CD14-positive monocyte (primary cell): ENCODE data around the gene HNRNPF. TPM values are rescaled to one million over a fixed set of nuclear protein-coding genes. Genes with fewer than 3 reads are reported as not detected.

Source experiments
- DNase-seq, 3 donors: peaks; one replicate each; pipeline ENCODE4 v3.0.0-alpha.2; 2011 to 2022
- H2AFZ ChIP-seq: 2 replicates; pipeline ENCODE4 v1.6.0; 2012; ENCODE audit warnings: mild to moderate bottlenecking, low read depth, low read length, inconsistent platforms; ENCODE audit not compliant: insufficient read depth, poor library complexity, severe bottlenecking
- H3K27ac ChIP-seq, 2 donors: 1 replicate in 1 of 2; 2 replicates in 1 of 2; pipeline ENCODE4 v1.5.1; 2012 to 2013; ENCODE audit warnings: low read length in 2 of 2, control low read depth in 1 of 2, inconsistent platforms in 1 of 2, low read depth in 1 of 2, mild to moderate bottlenecking in 1 of 2
- H3K27me3 ChIP-seq, 2 donors: one replicate each; pipeline versions ENCODE4 v1.6.0 to v1.6.1; 2011 to 2013; ENCODE audit warnings: low read length in 2 of 2; ENCODE audit not compliant: control insufficient read depth in 2 of 2, insufficient read depth in 2 of 2
- H3K36me3 ChIP-seq, 2 donors: replicated peaks in 1 of 2; 1 replicate in 1 of 2; 2 replicates in 1 of 2; pipeline versions ENCODE4 v1.5.1 to v1.6.1; 2012 to 2013; ENCODE audit warnings: low read length in 2 of 2, control low read depth in 1 of 2, inconsistent platforms in 1 of 2, mild to moderate bottlenecking in 1 of 2; ENCODE audit not compliant: insufficient read depth in 2 of 2, control insufficient read depth in 1 of 2
- H3K4me1 ChIP-seq, 2 donors: 1 replicate in 1 of 2; 2 replicates in 1 of 2; pipeline versions ENCODE4 v1.5.1 to v1.6.1; 2012 to 2013; ENCODE audit warnings: low read length in 2 of 2, control low read depth in 1 of 2, inconsistent platforms in 1 of 2, mild to moderate bottlenecking in 1 of 2, moderate library complexity in 1 of 2; ENCODE audit not compliant: insufficient read depth in 2 of 2, control insufficient read depth in 1 of 2
- H3K4me2 ChIP-seq: replicated peaks from 2 replicates; pipeline ENCODE3; 2012; ENCODE audit warnings: low read length, moderate library complexity, mild to moderate bottlenecking; ENCODE audit not compliant: poor library complexity, severe bottlenecking; ENCODE audit errors: extremely low read depth
- H3K4me3 ChIP-seq, 3 experiments: fragments of 200-600 bp in 1 of 3; sonication (generic) in 1 of 3; replicated peaks in 1 of 3; 1 replicate in 2 of 3; 2 replicates in 1 of 3; pipeline ENCODE4 v1.5.1; 2011 to 2013; ENCODE audit warnings: low read length in 3 of 3, mild to moderate bottlenecking in 3 of 3, control low read depth in 2 of 3, low read depth in 2 of 3, inconsistent platforms in 1 of 3, moderate library complexity in 1 of 3
- H3K79me2 ChIP-seq: 2 replicates; pipeline ENCODE4 v1.6.0; 2012; ENCODE audit warnings: mild to moderate bottlenecking, control low read depth, inconsistent platforms, low read length, moderate library complexity; ENCODE audit not compliant: insufficient read depth
- H3K9ac ChIP-seq: 2 replicates; pipeline ENCODE4 v1.6.0; 2017; ENCODE audit warnings: low read length, mild to moderate bottlenecking; ENCODE audit not compliant: insufficient read depth, poor library complexity, severe bottlenecking
- H3K9me3 ChIP-seq, 2 donors: replicated peaks in 1 of 2; 1 replicate in 1 of 2; 2 replicates in 1 of 2; pipeline versions ENCODE4 v1.5.1 to v1.6.1; 2012 to 2013; ENCODE audit warnings: low read length in 2 of 2, control low read depth in 1 of 2; ENCODE audit not compliant: control insufficient read depth in 1 of 2, insufficient read depth in 1 of 2
- H4K20me1 ChIP-seq: 2 replicates; pipeline ENCODE4 v1.6.0; 2012; ENCODE audit warnings: mild to moderate bottlenecking, low read length, control low read depth, moderate library complexity; ENCODE audit not compliant: insufficient read depth
- H3K27ac Mint-ChIP-seq, 7 donors: one replicate each; pipeline ENCODE4 v1.8.0; 2020; ENCODE audit warnings: mild to moderate bottlenecking in 7 of 7, mixed read lengths in 7 of 7, moderate library complexity in 6 of 7, inconsistent platforms in 2 of 7
- H3K27me3 Mint-ChIP-seq, 3 donors: one replicate each; pipeline ENCODE4 v1.8.0; 2021 to 2022; ENCODE audit warnings: low read depth in 3 of 3, mild to moderate bottlenecking in 3 of 3, mixed read lengths in 3 of 3, moderate library complexity in 3 of 3, inconsistent platforms in 1 of 3
- H3K36me3 Mint-ChIP-seq, 2 donors: one replicate each; pipeline ENCODE4 v1.8.0; 2020; ENCODE audit warnings: mixed read lengths in 2 of 2, inconsistent platforms in 1 of 2, mild to moderate bottlenecking in 1 of 2
- H3K4me1 Mint-ChIP-seq: one replicate; pipeline ENCODE4 v1.8.0; 2020; ENCODE audit warnings: mild to moderate bottlenecking, mixed read lengths
- H3K4me3 Mint-ChIP-seq, 2 donors: one replicate each; pipeline ENCODE4 v1.8.0; 2020; ENCODE audit warnings: mild to moderate bottlenecking in 2 of 2, mixed read lengths in 2 of 2, moderate library complexity in 1 of 2
- H3K9me3 Mint-ChIP-seq, 7 donors: one replicate each; pipeline ENCODE4 v1.8.0; 2020 to 2022; ENCODE audit warnings: mixed read lengths in 7 of 7, mild to moderate bottlenecking in 6 of 7, moderate library complexity in 6 of 7, inconsistent platforms in 2 of 7
- CTCF ChIP-seq: fragments of 200-600 bp; IDR thresholded peaks from one replicate; pipeline ENCODE4 v1.8.0; 2022; ENCODE audit warnings: antibody characterized with exemption, mild to moderate bottlenecking
- WGBS: methylation state at CpG from one replicate; pipeline ENCODE4 v1.1.5; 2013; ENCODE audit warnings: missing lambda C conversion rate; ENCODE audit not compliant: insufficient coverage; 5-methylcytosine and 5-hydroxymethylcytosine counted together
- intact Hi-C, 2 donors: fragments of 100-400 bp; cut with micrococcal nuclease; formaldehyde crosslinking; loops; one replicate each; pipeline versions ENCODE4 v1.15.0 to v1.15.1; 2023
- polyA plus RNA-seq, 3 donors: library from polyadenylated mRNA; depleted of rRNA in 1 of 3; unstranded in 2 of 3; stranded (reverse) in 1 of 3; fragments of 300-500 nt in 2 of 3; fragments of >200 nt in 1 of 3; fragmentation: Illumina TruSeq in 2 of 3; gene quantifications; 1 replicate in 2 of 3; 2 replicates in 1 of 3; pipeline ENCODE4 v1.2.3, GENCODE V29; 2012 to 2021

The HNRNPF gene
- polyA plus RNA-seq, 3 donors = 115 to 189 (median 188) TPM

DNA sequence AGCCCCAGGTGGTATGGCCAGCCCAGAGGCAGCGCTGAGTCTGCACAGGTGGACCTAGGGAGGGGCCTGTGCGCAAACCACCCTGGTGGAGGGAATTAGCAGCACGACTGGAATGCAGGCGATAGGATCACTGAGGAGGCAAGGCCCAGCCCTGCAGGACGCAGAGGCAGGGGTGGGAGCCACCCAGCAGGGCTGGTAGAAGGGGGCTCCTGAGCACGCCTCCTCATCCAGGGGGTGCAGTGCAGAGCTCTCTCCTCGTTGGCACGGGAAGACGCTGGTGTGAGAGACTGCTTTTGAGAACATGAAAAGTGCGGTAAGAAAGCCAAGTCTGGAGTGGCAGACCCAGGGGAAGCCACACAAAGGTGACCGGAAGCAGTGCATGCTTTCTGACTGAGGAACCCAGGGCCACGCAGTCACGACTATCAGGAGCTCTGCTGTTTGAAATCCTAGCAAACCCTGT is 31.5 kb downstream of the HNRNPF start:
- H3K4me3 ChIP-seq = no peak overlapping the region
- Mint-ChIP-seq H3K9me3 (peaks cover 0 to 5% (median 0%) of the 10 kb centered on the region in 7 donors), H3K4me3 (no peak overlapping the region), H3K27me3 (peaks cover 2 to 4% (median 3%) of the 10 kb centered on the region in 3 donors), H3K27ac (no peak overlapping the region), H3K36me3 (no peaks in the 10 kb centered on the region), H3K4me1 (no peaks in the 10 kb centered on the region)
- no peak overlapping the region for H3K9ac ChIP-seq
- no peaks in the 10 kb centered on the region for H3K4me1 ChIP-seq
- no peaks in the 10 kb centered on the region for H3K79me2 ChIP-seq
- no peaks in the 10 kb centered on the region for H3K27me3 ChIP-seq
- no peak overlapping the region for H3K27ac ChIP-seq
- H3K4me2 ChIP-seq = no peak overlapping the region
- no peak for TF ChIP-seq CTCF
- no peak overlapping the region for H2AFZ ChIP-seq
- H3K9me3 ChIP-seq = no peaks in the 10 kb centered on the region
- DNase-seq = no peak
- no peaks in the 10 kb centered on the region for H3K36me3 ChIP-seq
- 95% methylated on average over 13 of the region's 13 CpGs for WGBS
- no peaks in the 10 kb centered on the region for H4K20me1 ChIP-seq
- intact Hi-C loops = no loop called here

DNA sequence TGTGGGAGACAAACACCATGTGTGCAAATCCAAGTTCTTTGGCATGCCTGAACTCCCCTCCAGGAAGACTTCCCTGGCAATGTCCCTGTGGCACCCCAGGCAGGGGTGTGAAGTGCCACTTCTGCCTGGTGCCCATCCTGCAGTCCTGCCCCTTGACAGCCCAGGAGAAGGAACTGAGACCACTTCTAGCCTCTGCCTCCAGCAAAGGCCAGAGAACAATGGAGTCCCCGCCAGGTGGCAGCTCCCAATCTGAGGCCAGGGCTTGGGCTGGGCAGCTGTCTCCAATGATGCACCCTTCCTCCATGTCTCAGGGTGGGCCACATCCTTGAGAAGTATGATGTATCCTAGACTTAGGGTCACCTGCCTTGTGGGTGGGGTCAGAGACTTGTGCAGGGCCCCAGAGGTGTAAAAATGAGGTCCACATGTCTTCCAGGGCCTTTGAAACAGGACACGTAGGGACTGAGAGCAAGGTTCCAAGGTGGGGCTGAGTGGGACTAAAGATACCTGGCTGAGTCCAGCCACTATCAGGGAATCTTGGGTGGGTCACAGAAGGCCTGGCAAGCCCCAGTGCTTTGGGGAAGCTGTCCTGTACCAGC is 32.1 kb downstream of the HNRNPF start:
- no peak overlapping the region for H3K4me2 ChIP-seq
- no peak for TF ChIP-seq CTCF
- 81% methylated on average over 2 of the region's 2 CpGs for WGBS

More for the DNA sequence above, 32.1 kb downstream of the HNRNPF start:
- Mint-ChIP-seq H3K36me3 (no peaks in the 10 kb centered on the region), H3K27ac (no peak overlapping the region), H3K4me1 (no peaks in the 10 kb centered on the region), H3K4me3 (no peak overlapping the region), H3K27me3 (peaks cover 2 to 5% (median 3%) of the 10 kb centered on the region in 3 donors), H3K9me3 (peaks cover 0 to 5% (median 0%) of the 10 kb centered on the region in 7 donors)
- no peak overlapping the region for H3K4me3 ChIP-seq
- peak overlapping the region; percentile 8 for H2AFZ ChIP-seq
- intact Hi-C loops = no loop called here
- no peaks in the 10 kb centered on the region for H3K9me3 ChIP-seq
- no peaks in the 10 kb centered on the region for H3K79me2 ChIP-seq
- DNase-seq = no peak
- H3K9ac ChIP-seq = no peak overlapping the region
- H3K4me1 ChIP-seq = no peaks in the 10 kb centered on the region
- H4K20me1 ChIP-seq = no peaks in the 10 kb centered on the region
- no peak overlapping the region for H3K27ac ChIP-seq
- H3K27me3 ChIP-seq = no peaks in the 10 kb centered on the region
- no peaks in the 10 kb centered on the region for H3K36me3 ChIP-seq
